GM19238 (cell line): ENCODE results near the gene COTL1.

Experiments used
- DNase-seq: peaks from one replicate; pipeline ENCODE4 v3.0.0; 2011; ENCODE audit warnings: low spot score; ENCODE audit not compliant: insufficient read length

The COTL1 gene, protein sequence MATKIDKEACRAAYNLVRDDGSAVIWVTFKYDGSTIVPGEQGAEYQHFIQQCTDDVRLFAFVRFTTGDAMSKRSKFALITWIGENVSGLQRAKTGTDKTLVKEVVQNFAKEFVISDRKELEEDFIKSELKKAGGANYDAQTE

DNA sequence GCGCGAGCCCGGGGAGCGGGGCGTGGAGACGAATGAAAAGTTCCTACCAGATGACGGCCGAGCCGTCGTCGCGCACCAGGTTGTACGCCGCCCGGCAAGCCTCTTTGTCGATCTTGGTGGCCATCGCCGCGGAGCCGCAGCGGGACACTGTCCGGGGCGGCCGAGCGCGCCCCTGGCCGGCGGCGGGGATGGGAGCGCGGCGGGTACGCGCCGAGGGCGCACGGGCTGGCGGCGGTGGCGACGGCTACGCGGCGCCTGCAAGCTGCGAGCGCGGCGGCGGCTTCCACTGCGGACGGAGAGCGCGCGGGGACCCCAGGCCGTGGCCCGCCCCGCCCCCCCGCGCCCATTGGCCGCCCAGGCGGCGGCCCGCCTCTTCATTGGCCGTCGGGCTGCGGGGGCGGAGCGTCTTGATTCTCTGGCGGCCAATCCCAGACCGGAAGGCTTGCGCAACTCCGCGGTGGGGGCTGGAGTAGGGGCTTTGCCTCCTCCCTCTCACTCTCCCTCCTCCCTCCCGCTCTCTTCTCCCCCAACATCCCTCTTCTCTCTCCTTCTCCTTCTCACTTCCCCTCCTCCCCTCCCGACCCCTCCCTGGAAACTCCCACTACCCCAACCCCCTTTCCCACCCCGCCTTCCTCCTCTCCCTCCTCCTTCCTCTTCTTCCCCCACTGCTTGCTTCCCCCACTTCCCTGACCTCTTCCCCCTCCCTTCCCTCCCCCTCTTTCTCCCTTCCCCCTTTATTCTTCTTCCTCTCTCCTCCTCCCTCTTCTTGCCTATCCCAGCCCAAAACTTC, at the start of gene COTL1:
COTL1 (minus strand) TSS at position 288 of the 790 bp plus-strand sequence; CDS start at position 124, 164 bp downstream.
- peak; percentile 94 for DNase-seq

GRCh38 chr16:84665843-84666242, 48.0 kb upstream of the COTL1 start:
- no peak for DNase-seq

GRCh38 chr16:84665359-84665758, 47.5 kb upstream of the COTL1 start:
- no peak for DNase-seq

- peak; percentile 43 for DNase-seq
Observed at GRCh38 chr16:84663433-84664101, 45.7 kb upstream of the COTL1 start.

- no peak for DNase-seq
Observed at GRCh38 chr16:84662471-84662870, 44.6 kb upstream of the COTL1 start.

- DNase-seq = no peak
Observed at GRCh38 chr16:84661418-84662060, 43.7 kb upstream of the COTL1 start.

- DNase-seq = no peak
Observed at GRCh38 chr16:84660973-84661372, 43.1 kb upstream of the COTL1 start.

- DNase-seq = no peak
Observed at GRCh38 chr16:84659656-84660300, 41.9 kb upstream of the COTL1 start.

- no peak for DNase-seq
Observed at GRCh38 chr16:84658690-84659089, 40.8 kb upstream of the COTL1 start.

- no peak for DNase-seq
Observed at GRCh38 chr16:84657229-84657837, 39.5 kb upstream of the COTL1 start.

- no peak for DNase-seq
Observed at GRCh38 chr16:84656649-84657048, 38.8 kb upstream of the COTL1 start.

DNA sequence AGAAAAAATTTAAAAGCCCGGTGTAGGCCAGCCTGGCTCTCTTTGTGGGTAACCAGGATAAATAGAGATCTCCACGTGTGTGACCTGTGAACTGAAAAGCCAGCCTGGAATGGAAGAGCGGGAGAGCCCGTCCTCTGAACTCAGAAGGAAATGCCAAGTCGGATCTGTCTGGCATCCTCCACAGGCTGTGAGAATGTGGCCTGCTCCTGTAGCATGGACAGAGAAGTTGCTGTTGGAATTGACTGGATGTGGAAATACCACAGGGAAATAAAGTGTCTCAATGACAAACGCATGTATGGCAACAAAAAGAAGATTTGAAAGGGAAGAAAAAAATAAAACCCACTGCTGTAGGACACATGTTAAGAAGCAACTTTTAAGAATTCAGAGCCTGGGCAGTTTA, 37.1 kb upstream of the COTL1 start:
- no peak for DNase-seq

GRCh38 chr16:84654238-84654637, 36.4 kb upstream of the COTL1 start:
- DNase-seq = no peak

DNA sequence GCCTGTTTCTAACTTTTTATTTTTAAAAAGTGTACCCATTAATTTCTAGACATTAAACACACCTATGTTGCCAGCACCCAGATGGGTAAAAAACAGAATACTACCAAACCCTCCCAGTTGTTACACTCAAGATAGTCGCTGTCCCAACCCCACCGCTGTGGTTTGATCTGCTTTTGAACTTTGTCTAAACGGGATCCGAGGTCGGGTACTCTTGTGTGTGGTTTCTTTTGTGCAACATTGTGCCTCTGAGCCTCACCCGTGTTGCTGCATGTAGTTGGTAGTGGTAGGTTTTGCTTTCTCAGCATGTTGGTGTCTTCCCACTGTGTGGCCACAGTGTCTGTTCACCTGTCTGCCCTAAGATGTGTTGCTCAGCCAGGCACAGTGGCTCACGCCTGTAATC, 34.7 kb upstream of the COTL1 start:
- DNase-seq = no peak

- no peak for DNase-seq
Observed at GRCh38 chr16:84650062-84650991, 32.4 kb upstream of the COTL1 start.

DNA sequence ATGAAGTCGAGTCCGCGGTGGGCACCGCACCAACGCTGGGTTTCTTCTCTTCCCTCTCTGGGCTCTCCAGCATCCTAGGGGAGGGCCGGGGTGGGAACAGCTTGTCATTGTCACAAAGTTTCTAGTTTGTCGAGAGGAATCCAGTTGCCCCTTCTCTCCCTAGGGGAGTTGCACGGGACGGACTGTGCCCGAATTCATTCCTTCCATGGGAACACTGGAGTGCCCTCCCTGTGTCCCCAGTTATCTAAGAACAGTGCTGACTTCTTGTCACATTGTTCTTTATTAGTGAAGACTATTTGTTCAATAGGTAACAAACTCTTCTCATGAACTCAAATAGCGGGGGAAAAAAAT, 31.6 kb upstream of the COTL1 start:
- DNase-seq = no peak

DNA sequence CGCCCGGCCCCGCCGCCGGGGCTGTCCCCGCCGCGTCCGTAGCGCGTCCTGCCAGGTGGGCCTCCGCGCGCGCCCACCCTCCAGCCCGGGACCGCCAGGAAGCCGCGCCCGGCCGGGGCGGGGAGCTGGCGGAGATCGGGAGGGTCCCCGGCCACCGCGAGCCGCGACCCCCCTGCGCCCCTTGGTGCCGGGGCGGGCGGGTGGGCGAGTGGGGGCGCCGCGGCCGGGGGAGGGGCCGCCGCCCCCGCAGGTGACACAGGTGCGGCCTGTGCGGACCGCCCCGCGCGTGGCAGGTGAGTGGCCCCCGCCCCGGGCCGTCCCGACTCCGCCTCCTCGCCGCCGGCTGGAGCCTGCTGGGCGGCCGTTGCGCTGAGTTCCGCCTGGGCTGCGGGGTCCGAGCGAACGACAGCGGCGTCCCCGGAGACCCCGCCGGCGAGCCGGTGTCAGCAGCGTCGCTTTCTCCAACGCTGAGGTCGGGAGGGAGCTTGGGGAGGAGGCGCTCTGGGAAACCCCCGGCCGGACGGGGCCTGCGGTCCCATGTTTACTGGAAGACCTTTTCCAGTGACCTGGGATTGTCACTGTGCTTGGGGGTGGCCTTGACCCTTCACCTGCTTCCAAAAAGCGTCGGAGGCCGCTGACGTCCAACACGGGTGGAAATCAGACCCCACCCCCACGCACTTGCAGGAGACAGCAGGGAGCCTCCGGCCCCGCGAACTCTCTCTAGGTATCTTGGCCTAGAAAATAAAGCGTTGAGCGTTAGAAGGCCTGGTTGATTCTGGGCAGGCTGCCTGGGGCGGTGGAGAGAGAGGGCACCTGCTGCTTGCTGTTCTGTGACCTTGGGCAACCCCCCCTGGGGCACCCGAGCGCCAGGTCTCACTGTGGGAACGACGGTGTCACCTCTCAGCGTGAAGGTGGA, 31.0 kb upstream of the COTL1 start:
- DNase-seq = peak; percentile 83

DNA sequence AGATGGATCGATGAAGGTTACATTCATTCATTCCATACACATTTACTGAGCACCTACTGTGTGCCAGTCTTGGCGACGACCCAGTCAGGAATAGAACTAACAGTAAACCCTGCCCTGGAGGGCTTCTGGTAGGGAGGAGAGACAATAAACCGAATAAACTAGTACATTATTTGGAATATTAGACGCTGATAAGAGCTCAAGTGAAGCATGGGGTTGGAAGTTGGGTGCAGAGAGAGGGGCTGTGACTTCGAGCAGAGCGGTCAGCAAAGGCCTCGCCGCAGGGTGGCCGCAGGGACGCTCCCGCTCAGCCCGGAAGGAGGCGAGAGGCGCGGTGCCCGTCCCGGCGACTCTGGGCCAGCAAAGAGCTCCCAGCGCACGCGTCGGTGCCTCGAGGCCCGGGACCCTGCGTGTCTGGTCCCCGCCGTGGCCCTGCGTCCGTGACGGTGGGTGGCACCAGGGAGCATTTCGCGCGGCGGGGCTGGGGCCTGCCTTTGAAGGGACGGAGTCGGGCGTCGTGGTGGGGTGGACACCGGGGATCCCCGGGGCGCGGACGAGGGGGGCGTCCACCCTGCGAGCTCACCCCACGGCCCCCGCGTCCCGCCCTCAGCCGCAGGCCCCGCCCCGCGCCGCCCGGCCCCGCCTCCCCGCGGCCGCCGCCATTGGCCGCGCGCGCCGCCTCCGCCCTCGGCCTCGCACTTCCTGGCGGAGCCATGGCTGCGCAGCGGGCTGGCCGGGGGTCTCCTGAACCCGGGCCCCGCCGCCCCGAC, 30.1 kb upstream of the COTL1 start, which contains the start of gene KLHL36:
KLHL36 (plus strand) TSS at position 684 of the 767 bp plus-strand sequence. CDS start 2,357 bp downstream, outside the sequence.
- peak; percentile 95 for DNase-seq
